Measurements from ENCODE around the gene EIF2D.

The EIF2D gene

GRCh38 chr1:206570529-206570928 lies 41.7 kb downstream of the EIF2D start:
- no peak for DNase-seq (ENCODE audit: low read depth, low spot score)

GRCh38 chr1:206569556-206569955 lies 42.7 kb downstream of the EIF2D start:
- DNase-seq (ENCODE audit: low read depth, low spot score) = no peak

GRCh38 chr1:206568779-206569352 lies 43.4 kb downstream of the EIF2D start:
- no peak for DNase-seq (ENCODE audit: low read depth, low spot score)

DNA sequence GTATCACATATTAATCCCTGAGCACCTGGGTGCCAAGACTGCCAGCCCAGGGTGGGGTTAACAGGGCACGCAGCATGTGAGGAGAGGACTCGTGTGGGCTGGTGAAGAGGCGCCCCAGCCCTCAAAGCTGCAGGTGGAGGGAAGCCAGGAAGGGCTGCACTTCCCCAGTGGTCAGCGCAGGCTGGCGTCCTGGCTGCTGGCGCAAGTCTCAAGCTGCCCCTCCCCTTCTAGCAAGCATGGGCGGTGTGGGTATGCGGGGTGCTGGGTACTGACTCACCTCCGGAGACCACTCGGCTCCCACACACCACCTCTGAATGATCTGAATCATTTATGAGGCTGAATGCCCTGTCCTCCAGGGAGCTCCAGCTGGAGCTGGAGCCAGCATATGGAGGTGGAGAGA lies 44.0 kb downstream of the EIF2D start:
- no peak for DNase-seq (ENCODE audit: low read depth, low spot score)

DNA sequence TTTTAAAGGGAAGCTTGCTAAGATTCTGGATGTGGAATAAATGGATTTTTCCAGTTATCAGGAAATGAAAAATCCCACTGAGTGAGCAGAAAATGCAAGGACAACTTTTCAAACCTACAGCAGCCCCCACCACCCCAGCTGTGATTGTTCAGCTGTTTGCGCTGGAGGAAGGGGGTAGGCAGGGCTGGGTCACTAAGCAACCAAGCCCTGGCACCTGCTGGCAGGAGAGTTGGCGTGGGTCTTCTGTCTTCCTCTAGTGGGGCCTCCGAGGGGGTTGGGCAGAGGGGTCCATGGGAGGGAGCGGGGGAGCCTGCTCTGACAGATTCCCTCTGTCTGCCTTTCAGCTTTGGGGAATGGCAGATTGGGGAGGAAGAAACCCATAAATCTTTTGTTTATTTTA lies 45.3 kb downstream of the EIF2D start:
- DNase-seq (ENCODE audit: low read depth, low spot score) = no peak

GRCh38 chr1:206565995-206566394 lies 46.3 kb downstream of the EIF2D start:
- no peak for DNase-seq (ENCODE audit: low read depth, low spot score)

- no peak for DNase-seq (ENCODE audit: low read depth, low spot score)
Measured at GRCh38 chr1:206563367-206564207, 48.7 kb downstream of the EIF2D start.

GRCh38 chr1:206560007-206560716 lies 52.1 kb downstream of the EIF2D start:
- DNase-seq (ENCODE audit: low read depth, low spot score) = no peak

DNA sequence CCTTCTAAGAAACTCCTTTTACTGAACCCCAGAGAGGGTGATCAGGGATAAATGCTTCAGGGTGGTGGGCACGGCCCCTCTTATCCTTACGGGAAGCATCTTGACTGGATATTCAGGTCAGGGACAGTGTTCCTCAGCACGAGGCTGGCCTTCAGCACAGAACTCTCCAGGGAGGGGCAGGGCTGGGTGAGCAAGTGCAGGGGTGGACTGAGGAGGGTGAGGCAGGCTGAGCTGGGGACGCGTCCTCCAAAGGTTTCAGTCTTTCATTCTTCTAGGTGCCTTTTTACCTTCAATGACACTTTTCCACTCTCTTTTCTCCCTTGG lies 52.6 kb downstream of the EIF2D start:
- DNase-seq (ENCODE audit: low read depth, low spot score) = no peak

DNA sequence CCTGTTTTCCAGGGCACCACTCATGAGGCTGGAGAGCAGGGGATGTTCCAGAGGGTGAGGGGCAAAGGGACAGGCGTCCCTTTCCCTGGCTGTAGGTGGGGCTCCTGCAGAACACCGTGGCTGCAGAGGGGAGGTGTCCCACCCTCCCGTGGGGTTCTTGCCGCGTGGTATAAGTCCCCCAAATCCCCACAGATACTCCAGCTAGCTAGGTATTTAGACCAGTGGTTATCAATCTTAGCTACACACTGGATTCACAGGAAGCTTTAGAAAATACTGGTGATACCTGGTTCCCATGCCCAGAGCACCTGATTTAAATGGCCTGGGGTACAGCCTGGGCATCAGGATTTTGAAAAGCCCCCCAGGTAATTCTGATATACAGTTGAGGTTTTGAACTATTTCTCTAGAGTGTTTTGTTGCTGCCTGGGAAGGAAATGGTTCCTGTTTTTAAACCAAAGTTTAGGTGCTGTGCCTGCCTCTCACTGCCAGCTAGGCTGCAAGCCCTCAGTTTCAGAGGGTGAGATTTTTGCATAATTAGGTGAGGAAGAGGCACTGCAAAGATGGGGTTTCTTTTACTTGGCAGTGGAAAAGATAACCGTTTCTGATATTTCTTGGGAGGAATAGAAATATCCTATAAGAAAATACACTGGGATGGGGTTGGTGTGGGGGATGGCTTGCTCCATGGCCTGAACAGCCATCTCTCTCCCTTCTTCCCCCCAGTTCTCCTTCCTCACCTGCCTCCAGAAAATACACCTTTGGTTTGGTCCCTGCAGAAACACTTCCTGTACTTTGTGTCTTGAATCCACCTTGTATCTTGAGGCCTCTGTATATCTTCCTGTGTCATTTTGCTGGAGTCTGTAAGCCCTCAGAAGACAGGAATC lies 53.2 kb downstream of the EIF2D start:
- no peak for DNase-seq (ENCODE audit: low read depth, low spot score)

GRCh38 chr1:206557636-206558473 lies 54.4 kb downstream of the EIF2D start:
- no peak for DNase-seq (ENCODE audit: low read depth, low spot score)

DNA sequence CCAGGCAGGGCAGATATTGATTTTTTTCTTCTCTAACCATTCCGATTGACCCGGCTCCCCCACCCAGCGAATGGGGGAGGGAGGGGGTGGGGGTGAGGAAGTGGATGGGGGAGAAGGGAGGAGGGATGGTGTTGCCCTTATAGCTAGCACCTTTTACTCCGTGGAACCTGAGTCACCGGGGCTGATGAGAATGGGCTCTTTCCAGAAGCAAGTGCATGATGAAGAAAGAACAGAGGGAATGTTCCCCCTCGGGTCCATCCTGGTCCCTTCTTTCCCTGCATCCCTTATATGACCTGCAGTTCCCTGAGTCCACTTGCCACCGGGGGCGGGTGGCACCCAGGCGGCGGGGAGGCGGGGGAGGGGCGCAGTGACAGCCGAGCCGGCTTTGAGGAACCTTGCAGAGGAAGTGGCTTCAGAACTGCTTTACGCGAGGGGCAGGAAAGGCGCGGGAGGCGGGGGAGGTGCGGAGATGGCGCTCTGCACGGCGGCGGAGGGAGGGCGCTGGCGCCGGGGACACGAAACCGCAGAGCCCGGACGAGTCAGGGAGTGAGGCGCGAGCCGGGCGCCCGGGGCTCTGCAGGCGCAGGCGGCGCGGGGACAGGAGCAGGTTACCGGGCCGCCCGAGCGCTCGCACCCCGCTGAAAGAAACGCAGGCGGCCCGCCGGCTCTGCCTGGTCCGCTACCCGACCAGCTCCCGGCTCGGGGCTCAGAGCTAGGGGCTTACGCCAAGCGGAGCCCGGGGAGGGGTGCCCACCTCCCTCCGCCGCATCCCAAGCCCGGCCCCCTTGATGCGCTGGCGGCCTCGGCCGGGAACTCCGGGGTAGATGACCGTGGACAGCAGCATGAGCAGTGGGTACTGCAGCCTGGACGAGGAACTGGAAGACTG lies 55.3 kb downstream of the EIF2D start:
- no peak for DNase-seq (ENCODE audit: low read depth, low spot score)

DNA sequence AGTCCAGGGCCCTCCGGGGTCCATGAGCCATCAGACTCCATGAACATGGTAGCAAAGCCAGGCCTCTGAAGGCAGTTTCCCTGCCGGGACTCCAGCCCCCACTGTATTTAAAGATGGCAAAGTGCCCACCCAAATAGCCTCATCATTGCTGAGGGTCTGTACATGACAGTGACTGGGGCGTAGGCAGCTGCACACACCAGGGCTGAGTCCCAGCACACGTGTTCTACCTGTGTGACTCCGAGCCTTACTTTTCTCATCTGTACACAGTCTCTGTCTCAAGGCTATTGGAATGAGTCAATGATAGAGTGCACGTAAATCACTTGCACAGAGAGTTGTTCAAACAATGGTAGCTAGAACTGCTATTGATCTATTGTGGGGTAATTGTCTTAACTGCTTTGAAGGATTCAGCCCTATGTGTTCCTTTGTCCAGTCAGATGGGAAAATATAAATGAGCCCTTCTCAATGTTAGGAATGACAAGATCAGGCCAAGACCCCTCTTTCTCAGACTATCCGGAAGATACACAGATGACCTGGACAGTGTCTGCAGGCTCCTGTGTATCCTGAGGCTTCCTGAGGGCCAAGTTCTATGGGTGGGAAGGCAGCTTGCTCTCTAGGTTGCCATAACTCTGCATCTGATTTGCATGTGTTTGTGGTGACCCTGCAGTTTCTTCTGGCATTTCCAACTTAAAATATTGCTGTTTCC lies 56.1 kb downstream of the EIF2D start:
- DNase-seq (ENCODE audit: low read depth, low spot score) = no peak

- DNase-seq (ENCODE audit: low read depth, low spot score) = no peak
Measured at GRCh38 chr1:206555473-206555935, 56.8 kb downstream of the EIF2D start.

- no peak for DNase-seq (ENCODE audit: low read depth, low spot score)
Measured at GRCh38 chr1:206554701-206555472, 57.4 kb downstream of the EIF2D start.

DNA sequence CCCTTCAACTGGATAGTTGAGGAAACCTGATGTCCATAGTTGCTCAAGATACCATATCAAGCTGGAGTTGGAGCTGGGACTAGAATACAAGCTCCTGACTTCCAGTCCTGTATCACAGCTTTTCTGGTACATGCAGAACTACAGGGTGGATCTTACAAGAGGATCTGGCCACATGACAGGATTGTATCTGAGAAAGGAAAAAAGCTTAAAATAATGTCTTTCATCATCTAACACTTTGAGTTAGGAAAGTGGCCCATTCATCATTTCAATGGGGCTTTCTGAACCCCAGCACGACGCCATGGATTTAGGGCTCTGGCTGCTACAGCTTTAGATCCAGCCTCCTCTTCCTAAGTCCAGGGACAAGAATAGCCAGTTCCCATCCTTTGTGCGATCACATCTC lies 58.1 kb downstream of the EIF2D start:
- DNase-seq (ENCODE audit: low read depth, low spot score) = no peak

DNA sequence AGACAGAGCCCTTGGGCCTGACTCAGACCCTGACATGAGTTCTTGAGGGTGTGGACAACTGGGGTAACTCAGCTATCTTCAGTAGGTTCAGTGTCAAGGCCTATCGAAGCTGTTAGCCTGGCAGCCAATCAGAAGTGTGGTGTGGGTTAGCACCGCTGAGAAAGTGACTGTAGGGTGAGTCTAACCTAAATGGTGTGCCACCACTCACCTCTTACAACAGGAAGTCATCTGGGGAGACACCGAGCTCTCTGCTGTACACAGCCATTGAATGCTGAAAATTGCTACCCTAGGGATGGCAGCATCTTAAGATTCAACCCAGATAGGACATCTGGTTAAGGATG lies 60.3 kb downstream of the EIF2D start:
- DNase-seq (ENCODE audit: low read depth, low spot score) = no peak

DNA sequence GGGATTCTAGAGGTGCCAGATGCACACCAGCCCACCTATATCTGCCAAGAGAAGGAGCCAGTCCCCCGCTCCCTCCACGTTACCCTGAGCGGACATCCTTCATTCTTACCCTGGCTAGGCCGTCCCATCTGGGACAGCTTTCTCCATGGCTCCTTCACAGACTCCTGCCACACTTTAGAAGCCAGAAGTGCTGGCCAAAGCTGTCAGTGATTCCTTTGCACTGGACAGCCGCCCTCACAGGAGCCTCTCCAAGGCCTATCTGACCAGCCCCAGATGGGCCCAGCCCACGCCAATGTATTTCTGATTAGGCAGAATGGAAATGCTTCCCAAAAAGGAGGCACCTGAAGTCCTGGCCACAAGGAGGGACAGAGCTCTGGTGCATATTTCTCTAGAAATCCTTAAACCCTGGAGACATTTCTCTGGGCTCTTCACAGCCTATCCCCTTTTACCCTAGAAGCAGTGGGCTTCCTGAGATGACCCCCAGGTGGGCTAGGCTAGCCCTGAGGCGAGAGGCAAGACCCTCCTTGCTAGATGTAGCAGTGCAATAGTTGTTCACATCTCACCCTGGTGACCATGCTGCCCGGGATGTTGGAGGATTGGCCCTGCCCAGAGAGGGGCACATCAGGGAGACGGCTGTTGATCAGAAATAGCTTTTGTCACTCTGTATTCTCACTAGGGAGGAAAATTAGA lies 60.8 kb downstream of the EIF2D start:
- DNase-seq (ENCODE audit: low read depth, low spot score) = no peak

All from smooth muscle cell of the brain vasculature (primary cell).